ENCODE results near the gene BPIFA3. TPM values are rescaled to one million over a fixed set of nuclear protein-coding genes. Genes with fewer than 3 reads are reported as not detected.

BPIFA3 gene
- total and polyA plus RNA-seq, 8 donors = not detected

DNA sequence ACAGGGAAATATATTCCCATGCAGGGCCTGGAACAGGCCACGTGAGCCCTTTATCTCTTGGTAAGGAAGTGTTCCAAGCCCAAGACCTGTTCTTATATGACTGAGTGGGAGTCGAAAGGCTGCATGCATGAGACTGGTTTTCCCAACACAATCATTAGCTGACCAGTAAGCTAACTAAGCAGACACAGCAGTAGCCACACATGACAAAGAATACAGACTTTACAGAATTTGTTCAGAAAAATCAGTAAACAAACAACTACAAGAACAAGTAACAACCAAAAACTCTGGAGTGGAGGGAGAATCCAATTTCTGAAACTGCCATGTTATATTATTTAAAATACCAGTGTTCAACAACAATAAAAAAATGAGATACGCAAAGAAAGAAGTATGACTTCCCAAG, 35.3 kb downstream of the BPIFA3 start:
- Histone ChIP-seq H3K36me3 (no peaks in the 10 kb centered on the region), H3K4me1 (no peaks in the 10 kb centered on the region), H3K27me3 (no peaks in the 10 kb centered on the region), H3K4me3 (no peak overlapping the region), H3K27ac (no peak overlapping the region), H3K9me3 (peaks cover 0 to 7% (median 3%) of the 10 kb centered on the region in 4 donors)
- no peak for DNase-seq
- TF ChIP-seq, protein P1, sequence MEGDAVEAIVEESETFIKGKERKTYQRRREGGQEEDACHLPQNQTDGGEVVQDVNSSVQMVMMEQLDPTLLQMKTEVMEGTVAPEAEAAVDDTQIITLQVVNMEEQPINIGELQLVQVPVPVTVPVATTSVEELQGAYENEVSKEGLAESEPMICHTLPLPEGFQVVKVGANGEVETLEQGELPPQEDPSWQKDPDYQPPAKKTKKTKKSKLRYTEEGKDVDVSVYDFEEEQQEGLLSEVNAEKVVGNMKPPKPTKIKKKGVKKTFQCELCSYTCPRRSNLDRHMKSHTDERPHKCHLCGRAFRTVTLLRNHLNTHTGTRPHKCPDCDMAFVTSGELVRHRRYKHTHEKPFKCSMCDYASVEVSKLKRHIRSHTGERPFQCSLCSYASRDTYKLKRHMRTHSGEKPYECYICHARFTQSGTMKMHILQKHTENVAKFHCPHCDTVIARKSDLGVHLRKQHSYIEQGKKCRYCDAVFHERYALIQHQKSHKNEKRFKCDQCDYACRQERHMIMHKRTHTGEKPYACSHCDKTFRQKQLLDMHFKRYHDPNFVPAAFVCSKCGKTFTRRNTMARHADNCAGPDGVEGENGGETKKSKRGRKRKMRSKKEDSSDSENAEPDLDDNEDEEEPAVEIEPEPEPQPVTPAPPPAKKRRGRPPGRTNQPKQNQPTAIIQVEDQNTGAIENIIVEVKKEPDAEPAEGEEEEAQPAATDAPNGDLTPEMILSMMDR (IDR thresholded peaks at IDR 0.05) = no peak
- no peak for TF ChIP-seq POLR2A (IDR thresholded peaks at IDR 0.05)
- no peak for TF ChIP-seq EP300 (IDR thresholded peaks at IDR 0.05)
- no peak for TF ChIP-seq POLR2AphosphoS5 (IDR thresholded peaks at IDR 0.05)
- 56 to 77% (median 67%) methylated on average over 3 of the region's 3 CpGs for WGBS, 5 donors
- intact Hi-C loops (cut with DNase I; ENCODE audit: low total_unique reads) = no loop called here

DNA sequence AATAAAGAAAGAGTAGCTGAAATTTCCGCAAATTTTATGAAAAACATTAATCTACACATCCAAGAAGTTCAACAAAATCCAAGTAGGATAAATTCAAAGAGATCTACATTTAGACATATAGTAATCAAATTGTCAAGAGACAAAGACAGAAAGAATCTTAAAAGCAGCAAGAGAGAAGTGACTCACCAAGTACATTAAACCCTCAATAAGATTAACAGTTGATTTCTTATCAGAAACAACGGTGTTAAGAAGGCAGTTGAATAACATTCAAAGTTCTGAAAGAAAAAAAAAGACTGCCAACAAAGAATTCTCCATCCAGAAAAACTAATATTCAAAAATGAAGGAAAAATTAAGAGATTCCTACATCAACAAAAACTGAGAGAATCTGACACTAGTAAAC, 37.9 kb downstream of the BPIFA3 start:
- Histone ChIP-seq H3K9me3 (peaks cover 0 to 7% (median 3%) of the 10 kb centered on the region in 4 donors), H3K27ac (no peak overlapping the region), H3K4me3 (no peak overlapping the region), H3K36me3 (no peaks in the 10 kb centered on the region), H3K27me3 (no peaks in the 10 kb centered on the region), H3K4me1 (no peaks in the 10 kb centered on the region)
- DNase-seq = no peak
- 55 to 63% (median 62%) methylated on average over 2 of the region's 2 CpGs for WGBS, 5 donors
- no peak for TF ChIP-seq POLR2A (IDR thresholded peaks at IDR 0.05)
- TF ChIP-seq EP300 (IDR thresholded peaks at IDR 0.05) = no peak
- TF ChIP-seq POLR2AphosphoS5 (IDR thresholded peaks at IDR 0.05) = no peak
- TF ChIP-seq, protein P1 (IDR thresholded peaks at IDR 0.05) = no peak
- intact Hi-C loops (cut with DNase I; ENCODE audit: low total_unique reads) = no loop called here

DNA sequence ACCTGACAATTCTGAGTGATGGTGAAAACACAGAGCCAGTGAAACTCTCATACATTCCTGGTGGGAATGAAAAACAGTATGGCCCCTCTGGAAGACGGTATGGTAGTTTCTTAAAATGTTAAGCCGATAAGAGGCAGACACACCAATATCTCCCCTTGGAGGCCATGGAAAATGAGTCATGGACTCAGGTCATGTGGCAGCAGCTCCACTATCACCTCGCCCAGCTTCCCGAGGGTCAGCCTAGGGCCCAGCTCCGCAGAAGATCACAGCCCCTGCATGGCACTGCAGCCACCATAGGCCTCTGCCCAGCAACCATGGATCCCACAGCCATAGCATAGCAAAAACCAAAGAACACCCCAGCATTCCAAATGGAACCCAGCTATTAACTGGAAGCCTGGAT, 40.1 kb downstream of the BPIFA3 start:
- intact Hi-C loops (cut with DNase I; ENCODE audit: low total_unique reads) = no loop called here
- TF ChIP-seq POLR2A (IDR thresholded peaks at IDR 0.05) = no peak
- DNase-seq = no peak
- Histone ChIP-seq H3K27me3 (peaks cover 0 to 6% (median 0%) of the 10 kb centered on the region in 3 donors), H3K4me1 (peaks cover 0 to 9% (median 3%) of the 10 kb centered on the region in 4 donors), H3K4me3 (no peak overlapping the region), H3K27ac (no peak overlapping the region), H3K36me3 (no peaks in the 10 kb centered on the region), H3K9me3 (peaks cover 0 to 14% (median 9%) of the 10 kb centered on the region in 4 donors)
- 79 to 83% (median 81%) methylated on average over 5 of the region's 5 CpGs for WGBS, 5 donors

- H3K36me3 ChIP-seq = no peaks in the 10 kb centered on the region
- peaks cover 0 to 22% (median 7%) of the 10 kb centered on the region in 4 donors for H3K4me1 ChIP-seq
- DNase-seq = no peak
- intact Hi-C loops (cut with DNase I; ENCODE audit: low total_unique reads) = no loop called here
- peaks cover 0 to 15% (median 0%) of the 10 kb centered on the region in 3 donors for H3K27me3 ChIP-seq
- TF ChIP-seq EP300 (IDR thresholded peaks at IDR 0.05) (no peak), POLR2A (IDR thresholded peaks at IDR 0.05) (no peak), POLR2AphosphoS5 (IDR thresholded peaks at IDR 0.05) (no peak)
- TF ChIP-seq, protein P1 (IDR thresholded peaks at IDR 0.05) = no peak
- no peak overlapping the region for H3K4me3 ChIP-seq
- peaks cover 0 to 12% (median 9%) of the 10 kb centered on the region in 4 donors for H3K9me3 ChIP-seq
- 63 to 78% (median 66%) methylated on average over 5 of the region's 5 CpGs for WGBS, 5 donors
- H3K27ac ChIP-seq = no peak overlapping the region
Observed at GRCh38 chr20:33259371-33259770, 42.2 kb downstream of the BPIFA3 start.

DNA sequence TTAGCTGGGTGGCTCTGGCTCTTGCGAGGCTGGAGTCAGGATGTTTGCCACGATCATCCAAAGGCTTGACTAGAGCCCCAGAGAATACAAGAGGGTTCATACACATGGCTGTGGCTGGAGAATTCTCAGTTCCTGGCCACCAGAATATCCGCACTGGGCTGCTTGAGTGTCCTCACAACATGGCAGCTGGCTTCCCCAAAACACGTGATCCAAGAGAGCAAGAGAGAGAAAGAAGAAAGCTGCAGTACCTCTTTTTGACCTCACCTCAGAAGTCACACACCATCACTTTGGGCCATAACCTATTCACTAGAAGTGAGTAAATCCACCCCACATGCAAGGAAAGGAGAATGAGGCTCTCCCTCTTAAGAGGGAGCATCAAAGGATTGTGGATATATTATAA, 44.3 kb downstream of the BPIFA3 start:
- intact Hi-C loops (cut with DNase I; ENCODE audit: low total_unique reads) = no loop called here
- Histone ChIP-seq H3K9me3 (peaks cover 0 to 8% (median 5%) of the 10 kb centered on the region in 4 donors), H3K27me3 (peaks cover 0 to 33% (median 0%) of the 10 kb centered on the region in 3 donors), H3K4me3 (no peak overlapping the region), H3K4me1 (peaks cover 0 to 22% (median 7%) of the 10 kb centered on the region in 4 donors), H3K36me3 (no peaks in the 10 kb centered on the region), H3K27ac (peak overlapping the region in 2 of 5 donors; percentile 20 to 79)
- 67 to 84% (median 76%) methylated on average over 4 of the region's 4 CpGs for WGBS, 5 donors
- DNase-seq = no peak
- TF ChIP-seq EP300 (IDR thresholded peaks at IDR 0.05) (no peak), POLR2AphosphoS5 (IDR thresholded peaks at IDR 0.05) (no peak), POLR2A (IDR thresholded peaks at IDR 0.05) (no peak)
- TF ChIP-seq, protein P1 (IDR thresholded peaks at IDR 0.05) = no peak

Data from stomach (tissue), 9 donors.